ENCODE data around the gene HOXD4.

GRCh38 chr2:176158186-176158591 lies 6.8 kb downstream of the HOXD4 start:
- TF ChIP-seq CTCF (IDR thresholded peaks at IDR 0.05) (no peak), POLR2A (IDR thresholded peaks at IDR 0.05) (no peak)

Measured in heart left ventricle (tissue), 13 donors.